GM10847 (cell line): ENCODE results near the gene NELL2.

Source experiments
- POLR2A ChIP-seq: IDR thresholded peaks from 2 replicates; pipeline ENCODE4 v1.6.1; 2011; ENCODE audit not compliant: insufficient read length; ENCODE audit errors: extremely low read depth

Gene NELL2

DNA sequence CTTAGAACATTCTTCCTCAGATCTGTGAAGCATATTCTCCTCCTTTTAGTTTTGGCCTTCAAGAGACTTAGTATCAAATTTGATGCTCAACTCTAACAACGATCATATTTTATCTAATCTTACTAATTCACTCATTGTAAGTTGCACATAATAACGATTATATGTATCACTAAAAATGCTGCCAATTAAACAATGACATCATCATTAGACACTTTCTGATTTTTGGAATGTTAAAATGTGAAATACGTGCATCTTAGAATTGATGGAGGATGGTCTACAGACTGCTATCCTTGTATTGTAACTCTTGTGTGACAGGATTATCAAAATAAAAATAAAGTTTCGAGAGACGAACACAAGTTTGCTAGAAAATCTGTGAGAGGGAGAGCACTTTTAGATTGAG is 311.0 kb downstream of the NELL2 start:
- TF ChIP-seq POLR2A = no peak

GRCh38 chr12:44563486-44563885 is 312.6 kb downstream of the NELL2 start:
- no peak for TF ChIP-seq POLR2A

GRCh38 chr12:44558340-44559100 is 317.6 kb downstream of the NELL2 start:
- no peak for TF ChIP-seq POLR2A

DNA sequence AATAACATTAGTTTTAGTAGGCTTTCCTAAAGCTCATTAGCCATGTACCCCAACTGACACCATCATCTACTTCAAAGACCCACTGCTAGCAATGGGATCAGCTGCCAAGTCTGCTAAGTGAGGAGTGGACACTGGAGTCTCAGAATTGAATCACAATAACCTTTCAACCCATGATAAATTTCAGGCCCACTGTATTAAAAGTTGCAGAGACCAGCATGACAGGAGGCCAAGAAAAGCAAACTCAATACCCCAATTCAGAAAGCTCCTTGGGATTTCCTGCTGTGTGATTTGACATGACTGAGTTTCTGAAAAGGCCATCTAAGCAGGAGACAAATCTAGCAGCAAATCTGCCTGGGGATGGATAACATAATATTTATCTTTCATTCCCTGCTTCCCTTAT is 320.7 kb downstream of the NELL2 start:
- TF ChIP-seq POLR2A = no peak

GRCh38 chr12:44551631-44552030 is 324.5 kb downstream of the NELL2 start:
- no peak for TF ChIP-seq POLR2A

DNA sequence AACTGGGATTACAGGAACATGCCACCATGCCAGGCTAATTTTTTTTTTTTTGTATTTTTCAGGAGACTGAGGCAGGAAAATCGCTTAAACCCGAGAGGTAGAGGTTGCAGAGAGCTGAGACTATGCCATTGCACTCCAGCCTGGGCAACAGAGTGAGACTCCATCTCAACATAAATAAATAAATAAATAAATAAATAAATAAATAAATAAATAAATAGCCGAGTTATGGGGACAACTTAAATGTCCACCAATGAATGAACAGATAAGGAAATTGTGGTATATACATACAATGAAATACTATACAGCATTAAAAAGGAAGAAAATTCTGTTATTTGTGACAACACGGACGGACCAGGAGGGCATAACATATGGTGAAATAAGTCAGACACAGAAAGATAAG is 325.7 kb downstream of the NELL2 start:
- TF ChIP-seq POLR2A = no peak

DNA sequence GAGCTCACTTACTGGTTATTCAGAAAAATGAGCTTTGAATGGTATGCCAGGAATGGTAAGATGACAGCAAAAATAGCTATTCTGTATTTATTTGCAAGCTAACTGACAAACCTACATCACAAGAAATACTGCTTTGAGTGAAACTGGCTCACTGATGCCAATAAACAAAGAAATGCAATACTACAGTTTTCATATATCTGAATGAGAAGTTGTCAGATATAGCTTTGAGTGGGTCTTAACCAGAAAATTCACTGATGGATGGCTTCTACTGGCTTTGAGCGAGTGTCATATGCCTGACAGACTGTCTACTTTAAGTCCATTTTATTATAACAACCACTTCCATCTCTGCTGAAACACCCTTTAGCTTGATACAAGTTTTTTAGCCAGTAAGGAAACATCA is 330.1 kb downstream of the NELL2 start:
- TF ChIP-seq POLR2A = no peak

DNA sequence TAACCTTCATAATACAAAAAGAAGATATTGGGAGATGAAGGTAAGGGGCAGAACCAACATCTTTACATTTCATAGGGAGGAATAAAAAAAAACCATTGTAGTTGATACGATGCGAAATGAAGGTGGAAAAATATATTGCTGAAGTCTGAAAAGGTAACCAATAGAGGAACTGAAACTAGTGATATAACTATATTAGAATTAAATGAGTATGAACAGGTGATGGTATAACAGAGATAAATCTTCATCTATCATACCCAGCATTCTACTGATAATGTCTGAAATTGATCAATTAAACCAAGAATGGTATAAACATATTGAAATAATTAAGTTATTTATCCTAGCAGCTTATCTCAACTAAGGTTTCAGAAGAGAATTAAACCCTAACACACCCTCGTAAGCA is 332.1 kb downstream of the NELL2 start:
- TF ChIP-seq POLR2A = no peak

DNA sequence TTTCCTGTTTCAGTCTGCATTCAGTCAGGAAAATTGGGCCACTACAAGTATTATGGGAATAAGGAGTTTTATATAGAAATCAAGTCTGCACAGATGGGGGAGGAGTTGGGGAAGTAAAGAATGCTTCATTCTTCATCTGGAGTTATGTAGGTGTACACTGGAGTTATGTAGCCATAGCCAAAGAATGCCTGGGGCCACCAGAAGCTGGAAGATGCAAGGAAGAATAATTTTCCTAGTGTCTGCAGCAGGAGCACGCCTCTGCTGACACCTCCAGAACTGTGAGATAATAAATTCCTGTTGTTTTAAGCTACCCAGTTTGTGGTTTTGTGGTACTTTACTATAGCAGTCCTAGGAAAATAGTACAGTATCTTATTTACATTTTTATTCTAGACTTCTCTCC is 333.4 kb downstream of the NELL2 start:
- TF ChIP-seq POLR2A = no peak

DNA sequence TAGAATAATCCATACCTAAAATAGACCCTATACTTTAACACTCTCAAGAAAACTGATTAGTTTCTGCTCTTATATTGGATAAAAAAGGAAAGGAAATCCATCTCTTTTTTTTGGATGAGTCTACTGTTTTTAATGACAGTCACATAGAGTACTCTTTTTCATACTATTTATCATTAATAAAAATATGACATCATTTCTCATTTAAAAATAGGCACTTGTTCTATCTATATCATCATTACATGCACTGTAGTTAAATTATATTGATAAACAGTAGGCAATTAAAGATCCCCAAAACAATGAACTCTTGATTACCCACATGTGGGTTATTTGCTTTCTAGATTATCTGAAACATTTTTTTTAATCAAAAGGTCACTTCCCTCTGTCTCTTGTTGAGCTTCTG is 338.8 kb downstream of the NELL2 start:
- no peak for TF ChIP-seq POLR2A

- TF ChIP-seq POLR2A = no peak
These were observed 343.2 kb downstream of the NELL2 start for GRCh38 chr12:44532940-44533339.

DNA sequence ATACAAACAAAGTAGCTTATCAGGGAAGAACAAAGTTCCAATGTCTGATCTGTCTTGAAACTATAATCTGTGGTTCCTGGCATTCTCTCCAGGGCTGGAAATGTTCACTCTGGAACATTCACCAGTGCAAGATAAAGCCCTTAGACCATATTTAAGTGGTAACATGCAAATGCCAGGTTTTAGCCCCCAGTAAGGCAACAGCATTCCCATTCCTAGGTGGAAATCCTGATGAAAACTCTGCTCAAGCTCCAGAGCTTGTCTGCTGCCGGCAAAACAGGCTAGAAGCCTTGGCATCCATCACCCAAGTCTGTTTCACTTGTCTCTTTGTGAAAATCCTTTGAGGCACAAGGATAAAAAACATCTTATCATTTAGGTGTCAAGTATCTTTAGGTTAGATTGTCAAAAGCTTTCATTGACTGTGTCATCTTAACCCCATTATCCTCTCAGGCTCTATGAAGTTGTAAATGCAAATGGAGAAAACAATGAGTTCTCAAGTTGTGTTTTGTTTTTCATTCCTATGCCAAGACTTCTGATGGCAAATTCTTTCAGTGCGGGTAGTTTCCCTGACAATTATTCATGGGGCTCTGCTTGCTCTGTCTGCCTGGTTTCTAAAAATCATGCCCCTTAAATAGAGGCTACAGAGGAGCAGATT is 344.7 kb downstream of the NELL2 start:
- no peak for TF ChIP-seq POLR2A

- no peak for TF ChIP-seq POLR2A
These were observed 349.4 kb downstream of the NELL2 start for GRCh38 chr12:44526655-44527182.

- TF ChIP-seq POLR2A = no peak
These were observed 350.1 kb downstream of the NELL2 start for GRCh38 chr12:44525806-44526654.

GRCh38 chr12:44523828-44524227 is 352.3 kb downstream of the NELL2 start:
- no peak for TF ChIP-seq POLR2A

DNA sequence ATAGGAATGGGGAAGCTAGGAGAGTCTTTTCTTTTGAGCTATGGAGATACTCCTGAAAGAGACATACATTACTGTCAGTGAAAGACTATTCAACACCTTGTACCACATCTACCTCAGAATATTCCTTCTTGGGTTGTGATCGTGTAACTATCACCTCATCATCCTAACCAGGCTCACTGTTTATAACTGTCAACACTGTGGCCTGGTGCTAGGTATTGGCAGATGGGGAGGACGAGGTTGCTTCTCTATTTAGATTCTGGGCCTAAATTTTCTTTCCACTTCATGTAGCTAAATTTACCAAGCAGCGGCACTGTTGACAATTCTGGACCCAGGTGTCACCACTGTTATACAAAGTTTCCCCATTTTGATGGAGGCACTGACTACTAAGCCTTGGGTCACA is 354.4 kb downstream of the NELL2 start:
- no peak for TF ChIP-seq POLR2A
